ENCODE data around the gene ZNF789. TPM values are rescaled to one million over a fixed set of nuclear protein-coding genes. Genes with fewer than 3 reads are reported as not detected.

The ZNF789 gene
- total and polyA plus RNA-seq, 4 donors = 4.1 to 19.7 (median 11.6) TPM

- no peak for TF ChIP-seq CTCF (IDR thresholded peaks at IDR 0.05; ENCODE audit: control extremely low read depth, extremely low read depth)
- no peaks in the 10 kb centered on the region for H3K9me3 ChIP-seq (ENCODE audit: control insufficient read depth in 4 of 4, insufficient read depth in 3 of 4, low read length in 3 of 4)
- H3K27ac ChIP-seq (ENCODE audit: low read depth in 1 of 2, low read length in 1 of 2) = no peak overlapping the region
- ATAC-seq (ENCODE audit: insufficient read depth, low FRiP score) = no peak
- no peak overlapping the region for H3K4me3 ChIP-seq
- peaks cover 0 to 2% (median 0%) of the 10 kb centered on the region in 5 donors for H3K4me1 ChIP-seq (ENCODE audit: control insufficient read depth in 5 of 5, insufficient read depth in 5 of 5, low read length in 5 of 5)
- H3K36me3 ChIP-seq (ENCODE audit: control insufficient read depth in 4 of 4, insufficient read depth in 4 of 4, low read length in 4 of 4) = peaks cover 3 to 72% (median 44%) of the 10 kb centered on the region in 4 donors
- no peaks in the 10 kb centered on the region for H3K27me3 ChIP-seq (ENCODE audit: control insufficient read depth in 3 of 3, insufficient read depth in 3 of 3, low read length in 2 of 3)
- H3K9ac ChIP-seq (ENCODE audit: insufficient read depth in 1 of 2, low read length in 2 of 2) = no peak overlapping the region
- DNase-seq = no peak
- 78 to 79% methylated on average over 13 of the region's 13 CpGs for WGBS, 2 donors
Observed at GRCh38 chr7:99456288-99456687, 16.4 kb upstream of the ZNF789 start.

- ATAC-seq (ENCODE audit: insufficient read depth, low FRiP score) = no peak
- no peaks in the 10 kb centered on the region for H3K9me3 ChIP-seq (ENCODE audit: control insufficient read depth in 4 of 4, insufficient read depth in 3 of 4, low read length in 3 of 4)
- H3K9ac ChIP-seq (ENCODE audit: insufficient read depth in 1 of 2, low read length in 2 of 2) = no peak overlapping the region
- no peaks in the 10 kb centered on the region for H3K27me3 ChIP-seq (ENCODE audit: control insufficient read depth in 3 of 3, insufficient read depth in 3 of 3, low read length in 2 of 3)
- no peak overlapping the region for H3K4me3 ChIP-seq
- no peak overlapping the region for H3K27ac ChIP-seq (ENCODE audit: low read depth in 1 of 2, low read length in 1 of 2)
- H3K4me1 ChIP-seq (ENCODE audit: control insufficient read depth in 5 of 5, insufficient read depth in 5 of 5, low read length in 5 of 5) = peaks cover 0 to 5% (median 0%) of the 10 kb centered on the region in 5 donors
- no peak for TF ChIP-seq CTCF (IDR thresholded peaks at IDR 0.05; ENCODE audit: control extremely low read depth, extremely low read depth)
- no peak for DNase-seq
- 90 to 91% methylated on average over 6 of the region's 6 CpGs for WGBS, 2 donors
- peaks cover 3 to 66% (median 41%) of the 10 kb centered on the region in 4 donors for H3K36me3 ChIP-seq (ENCODE audit: control insufficient read depth in 4 of 4, insufficient read depth in 4 of 4, low read length in 4 of 4)
Observed at GRCh38 chr7:99457050-99457649, 15.5 kb upstream of the ZNF789 start.

- Histone ChIP-seq H3K4me3 (no peak overlapping the region), H3K27me3 (ENCODE audit: control insufficient read depth in 3 of 3, insufficient read depth in 3 of 3, low read length in 2 of 3) (no peaks in the 10 kb centered on the region), H3K9ac (ENCODE audit: insufficient read depth in 1 of 2, low read length in 2 of 2) (no peak overlapping the region), H3K9me3 (ENCODE audit: control insufficient read depth in 4 of 4, insufficient read depth in 3 of 4, low read length in 3 of 4) (no peaks in the 10 kb centered on the region), H3K4me1 (ENCODE audit: control insufficient read depth in 5 of 5, insufficient read depth in 5 of 5, low read length in 5 of 5) (peaks cover 0 to 5% (median 0%) of the 10 kb centered on the region in 5 donors), H3K27ac (ENCODE audit: low read depth in 1 of 2, low read length in 1 of 2) (no peak overlapping the region), H3K36me3 (ENCODE audit: control insufficient read depth in 4 of 4, insufficient read depth in 4 of 4, low read length in 4 of 4) (peaks cover 3 to 59% (median 41%) of the 10 kb centered on the region in 4 donors)
- WGBS, 2 donors = 87 to 93% methylated on average over 26 of the region's 26 CpGs
- DNase-seq = no peak
- ATAC-seq (ENCODE audit: insufficient read depth, low FRiP score) = no peak
- TF ChIP-seq CTCF (IDR thresholded peaks at IDR 0.05; ENCODE audit: control extremely low read depth, extremely low read depth) = no peak
Observed at GRCh38 chr7:99457650-99458493, 14.8 kb upstream of the ZNF789 start.
